H1 (cell line): Measurements from ENCODE around the gene HTR3A. TPM values are rescaled to one million over a fixed set of nuclear protein-coding genes. Genes with fewer than 3 reads are reported as not detected.

Experiments used
- FOSL1 ChIP-seq: IDR thresholded peaks from 2 replicates; pipeline ENCODE4 v1.6.1; 2011; ENCODE audit warnings: mild to moderate bottlenecking, low read depth, low read length, moderate library complexity; ENCODE audit not compliant: insufficient read depth
- TCF12 ChIP-seq: IDR thresholded peaks from 2 replicates; pipeline ENCODE4 v1.6.1; 2011; ENCODE audit warnings: low read depth, mild to moderate bottlenecking, low read length
- polyA plus RNA-seq, 7 experiments: library from polyadenylated mRNA; depleted of rRNA in 3 of 7; stranded (reverse) in 5 of 7; unstranded in 2 of 7; fragments of >200 nt in 5 of 7; fragments of 200-250 nt in 2 of 7; gene quantifications; 1 replicate in 5 of 7; 2 replicates in 1 of 7; 4 replicates in 1 of 7; pipeline versions ENCODE4 v1.2.1 to v1.2.3, GENCODE V29; 2011 to 2013; ENCODE audit warnings: missing spikeins in 2 of 7, mixed read lengths in 2 of 7
- total RNA-seq: library from RNA; stranded (reverse); fragmentation: NEBNext Ultra II Directional; extraction: Animal tissue kit (Norgen Biotek cat#: 25700); gene quantifications from 2 replicates; pipeline ENCODE4 v1.2.1, GENCODE V29; 2021

HTR3A gene
- total and polyA plus RNA-seq, 2 of the 8 experiments (the other 6 are each of a cell fraction or from before 2014, with no cell fraction given), result 7.5 to 8.9 TPM

GRCh38 chr11:113960702-113961330 is 14.1 kb upstream of the HTR3A start (continued):
- TF ChIP-seq FOSL1 (no peak), TCF12 (no peak)
